ENCODE measurements around the gene MORN1.
"Not testable (repeated sequence)": the region's sequence is repeated elsewhere in the genome, so short reads cannot be mapped to it uniquely, and the experiment has no call there.

Gene MORN1

GRCh38 chr1:2299131-2299627 is 92.2 kb downstream of the MORN1 start:
- peak overlapping the region; percentile 7 for H3K9ac ChIP-seq (ENCODE audit: low read depth, low read length)

GRCh38 chr1:2298685-2299084 is 92.7 kb downstream of the MORN1 start:
- peaks cover 43% of the 10 kb centered on the region for H3K4me1 ChIP-seq (ENCODE audit: control insufficient read depth, insufficient read depth, low read length)
- peak overlapping the region; percentile 24 for H3K4me2 ChIP-seq (ENCODE audit: low read length)
- no peaks in the 10 kb centered on the region for H3K9me3 ChIP-seq (replicated peaks; ENCODE audit: low read length)
- peaks cover 23% of the 10 kb centered on the region for H3K36me3 ChIP-seq (ENCODE audit: insufficient read depth, low read length)
- no peak overlapping the region for H3K4me3 ChIP-seq (ENCODE audit: low read length)
- no peaks in the 10 kb centered on the region for H3K27me3 ChIP-seq (ENCODE audit: control insufficient read depth, insufficient read depth, low read length)
- no peak overlapping the region for H3K9ac ChIP-seq (ENCODE audit: low read depth, low read length)

More at GRCh38 chr1:2299131-2299627, 92.2 kb downstream of the MORN1 start:
- H3K4me1 ChIP-seq (ENCODE audit: control insufficient read depth, insufficient read depth, low read length): peaks cover 38% of the 10 kb centered on the region
- peaks cover 28% of the 10 kb centered on the region for H3K36me3 ChIP-seq (ENCODE audit: insufficient read depth, low read length)
- no peaks in the 10 kb centered on the region for H3K27me3 ChIP-seq (ENCODE audit: control insufficient read depth, insufficient read depth, low read length)
- H3K4me2 ChIP-seq (ENCODE audit: low read length): peak overlapping the region; percentile 24
- H3K9me3 ChIP-seq (replicated peaks; ENCODE audit: low read length): no peaks in the 10 kb centered on the region
- H3K4me3 ChIP-seq (ENCODE audit: low read length): no peak overlapping the region

GRCh38 chr1:2297246-2298011 is 93.9 kb downstream of the MORN1 start:
- no peak overlapping the region for H3K9ac ChIP-seq (ENCODE audit: low read depth, low read length)
- H3K4me1 ChIP-seq (ENCODE audit: control insufficient read depth, insufficient read depth, low read length): peaks cover 54% of the 10 kb centered on the region
- H3K27me3 ChIP-seq (ENCODE audit: control insufficient read depth, insufficient read depth, low read length): no peaks in the 10 kb centered on the region
- no peak overlapping the region for H3K4me2 ChIP-seq (ENCODE audit: low read length)
- H3K9me3 ChIP-seq (replicated peaks; ENCODE audit: low read length): no peaks in the 10 kb centered on the region
- no peak overlapping the region for H3K4me3 ChIP-seq (ENCODE audit: low read length)
- peaks cover 18% of the 10 kb centered on the region for H3K36me3 ChIP-seq (ENCODE audit: insufficient read depth, low read length)

- H3K9ac ChIP-seq (ENCODE audit: low read depth, low read length): no peak overlapping the region
- H3K4me2 ChIP-seq (ENCODE audit: low read length): no peak overlapping the region
- peaks cover 62% of the 10 kb centered on the region for H3K4me1 ChIP-seq (ENCODE audit: control insufficient read depth, insufficient read depth, low read length)
- no peaks in the 10 kb centered on the region for H3K27me3 ChIP-seq (ENCODE audit: control insufficient read depth, insufficient read depth, low read length)
- peaks cover 18% of the 10 kb centered on the region for H3K36me3 ChIP-seq (ENCODE audit: insufficient read depth, low read length)
- H3K4me3 ChIP-seq (ENCODE audit: low read length): no peak overlapping the region
- no peaks in the 10 kb centered on the region for H3K9me3 ChIP-seq (replicated peaks; ENCODE audit: low read length)
Observed at GRCh38 chr1:2296614-2297013, 94.7 kb downstream of the MORN1 start.

GRCh38 chr1:2296211-2296610 is 95.1 kb downstream of the MORN1 start:
- not testable (repeated sequence) for H3K9ac ChIP-seq (ENCODE audit: low read depth, low read length); H3K9me3 ChIP-seq (replicated peaks; ENCODE audit: low read length); H3K4me3 ChIP-seq (ENCODE audit: low read length); H3K4me2 ChIP-seq (ENCODE audit: low read length); H3K27me3 ChIP-seq (ENCODE audit: control insufficient read depth, insufficient read depth, low read length)
- Histone ChIP-seq H3K36me3 (ENCODE audit: insufficient read depth, low read length) (peaks cover 18% of the 10 kb centered on the region), H3K4me1 (ENCODE audit: control insufficient read depth, insufficient read depth, low read length) (peaks cover 66% of the 10 kb centered on the region)

GRCh38 chr1:2295526-2295925 is 95.8 kb downstream of the MORN1 start:
- H3K4me3 ChIP-seq (ENCODE audit: low read length): no peak overlapping the region
- peaks cover 64% of the 10 kb centered on the region for H3K4me1 ChIP-seq (ENCODE audit: control insufficient read depth, insufficient read depth, low read length)
- H3K9ac ChIP-seq (ENCODE audit: low read depth, low read length): no peak overlapping the region
- peaks cover 18% of the 10 kb centered on the region for H3K36me3 ChIP-seq (ENCODE audit: insufficient read depth, low read length)
- no peaks in the 10 kb centered on the region for H3K27me3 ChIP-seq (ENCODE audit: control insufficient read depth, insufficient read depth, low read length)
- H3K4me2 ChIP-seq (ENCODE audit: low read length): no peak overlapping the region
- H3K9me3 ChIP-seq (replicated peaks; ENCODE audit: low read length): no peaks in the 10 kb centered on the region

GRCh38 chr1:2294725-2295078 is 96.7 kb downstream of the MORN1 start:
- Histone ChIP-seq H3K9ac (ENCODE audit: low read depth, low read length) (peak overlapping the region; percentile 58), H3K4me1 (ENCODE audit: control insufficient read depth, insufficient read depth, low read length) (peaks cover 64% of the 10 kb centered on the region), H3K36me3 (ENCODE audit: insufficient read depth, low read length) (peaks cover 18% of the 10 kb centered on the region), H3K27me3 (ENCODE audit: control insufficient read depth, insufficient read depth, low read length) (no peaks in the 10 kb centered on the region), H3K4me3 (ENCODE audit: low read length) (no peak overlapping the region), H3K4me2 (ENCODE audit: low read length) (peak overlapping the region; percentile 65), H3K9me3 (replicated peaks; ENCODE audit: low read length) (no peaks in the 10 kb centered on the region)

- Histone ChIP-seq H3K4me3 (ENCODE audit: low read length) (peak overlapping the region; percentile 20), H3K4me1 (ENCODE audit: control insufficient read depth, insufficient read depth, low read length) (peaks cover 63% of the 10 kb centered on the region), H3K9ac (ENCODE audit: low read depth, low read length) (peak overlapping the region; percentile 58), H3K27me3 (ENCODE audit: control insufficient read depth, insufficient read depth, low read length) (no peaks in the 10 kb centered on the region), H3K36me3 (ENCODE audit: insufficient read depth, low read length) (peaks cover 18% of the 10 kb centered on the region), H3K9me3 (replicated peaks; ENCODE audit: low read length) (no peaks in the 10 kb centered on the region), H3K4me2 (ENCODE audit: low read length) (peak overlapping the region; percentile 65)
Observed at GRCh38 chr1:2294033-2294724, 97.2 kb downstream of the MORN1 start.

GRCh38 chr1:2292725-2293450 is 98.5 kb downstream of the MORN1 start:
- peaks cover 63% of the 10 kb centered on the region for H3K4me1 ChIP-seq (ENCODE audit: control insufficient read depth, insufficient read depth, low read length)
- no peak overlapping the region for H3K9ac ChIP-seq (ENCODE audit: low read depth, low read length)

GRCh38 chr1:2291577-2291976 is 99.8 kb downstream of the MORN1 start:
- peaks cover 63% of the 10 kb centered on the region for H3K4me1 ChIP-seq (ENCODE audit: control insufficient read depth, insufficient read depth, low read length)
- H3K9ac ChIP-seq (ENCODE audit: low read depth, low read length): peak overlapping the region; percentile 82
- H3K36me3 ChIP-seq (ENCODE audit: insufficient read depth, low read length): peaks cover 7% of the 10 kb centered on the region

More at GRCh38 chr1:2292725-2293450, 98.5 kb downstream of the MORN1 start:
- no peaks in the 10 kb centered on the region for H3K27me3 ChIP-seq (ENCODE audit: control insufficient read depth, insufficient read depth, low read length)
- no peaks in the 10 kb centered on the region for H3K9me3 ChIP-seq (replicated peaks; ENCODE audit: low read length)
- H3K4me3 ChIP-seq (ENCODE audit: low read length): no peak overlapping the region
- H3K36me3 ChIP-seq (ENCODE audit: insufficient read depth, low read length): peaks cover 18% of the 10 kb centered on the region
- no peak overlapping the region for H3K4me2 ChIP-seq (ENCODE audit: low read length)

More at GRCh38 chr1:2291577-2291976, 99.8 kb downstream of the MORN1 start:
- Histone ChIP-seq H3K27me3 (ENCODE audit: control insufficient read depth, insufficient read depth, low read length) (no peaks in the 10 kb centered on the region), H3K4me3 (ENCODE audit: low read length) (no peak overlapping the region), H3K9me3 (replicated peaks; ENCODE audit: low read length) (no peaks in the 10 kb centered on the region), H3K4me2 (ENCODE audit: low read length) (peak overlapping the region; percentile 88)

All from skeletal muscle satellite cell (primary cell).